HepG2 (cell line): Measurements from ENCODE around the gene TECPR1. TPM values are rescaled to one million over a fixed set of nuclear protein-coding genes. Genes with fewer than 3 reads are reported as not detected.

Experiments used
- ATAC-seq: fragments of 200-7000 bp; cut with Tn5 transposase; 3 replicates; pipeline ENCODE4 v1.9.1; 2020; ENCODE audit warnings: mild to moderate bottlenecking, moderate library complexity
- BruUV-seq: library from RNA; stranded (reverse); fragments of 400-500 nt; replicated peaks from 2 replicates; lab custom pipeline; 2021; lab: Mats Ljungman, UMichigan
- CTCF ChIA-PET: fragments of 300-600 bp; formaldehyde crosslinking; extraction: SDS; loops from one replicate; lab custom pipeline; 2021; ENCODE audit warnings: low total read pairs, inconsistent platforms, low intra/inter-chr PET ratio; lab: Yijun Ruan, JAX
- POLR2A ChIA-PET: fragments of 350-600 bp; sonication (Branson Sonifier 250); formaldehyde crosslinking; loops from one replicate; lab custom pipeline; 2020; ENCODE audit warnings: antibody characterized with exemption, inconsistent platforms; lab: Yijun Ruan, JAX
- DNase-seq: peaks from one replicate; pipeline ENCODE4 v3.0.0-alpha.2; 2015; ENCODE audit warnings: low spot score
- FAIRE-seq: peaks from 3 replicates; lab custom pipeline; 2011; peaks lifted over from hg19 to GRCh38; lab: Jason Lieb, UNC
- H2AFZ ChIP-seq: one replicate; pipeline ENCODE4 v1.6.1; 2011; ENCODE audit warnings: low read length, inconsistent platforms
- H3K27ac ChIP-seq: fragments of 300-600 bp; 3 replicates; pipeline ENCODE4 v1.8.0; 2011; ENCODE audit warnings: mixed run types, mild to moderate bottlenecking, mixed read lengths, low read length, inconsistent platforms; ENCODE audit not compliant: insufficient read depth; ENCODE audit errors: extremely low read length
- H3K27me3 ChIP-seq, 2 experiments: fragments of 200-600 bp in 1 of 2; 2 replicates in 1 of 2; 3 replicates in 1 of 2; pipeline versions ENCODE4 v1.6.0 to v1.8.0; 2011; ENCODE audit warnings: low read length in 2 of 2, mild to moderate bottlenecking in 2 of 2, moderate library complexity in 2 of 2, inconsistent platforms in 1 of 2; ENCODE audit not compliant: insufficient read depth in 2 of 2, control insufficient read depth in 1 of 2
- H3K36me3 ChIP-seq, 2 experiments: fragments of 200-600 bp in 1 of 2; replicated peaks in 1 of 2; 2 replicates in 1 of 2; 3 replicates in 1 of 2; pipeline versions ENCODE4 v1.5.1 to v1.8.0; 2011; ENCODE audit warnings: low read length in 2 of 2, inconsistent platforms in 1 of 2; ENCODE audit not compliant: insufficient read depth in 2 of 2, control insufficient read depth in 1 of 2
- H3K4me1 ChIP-seq: 2 replicates; pipeline ENCODE4 v1.5.1; 2012; ENCODE audit warnings: low read length, inconsistent platforms; ENCODE audit not compliant: insufficient read depth
- H3K4me2 ChIP-seq: 2 replicates; pipeline ENCODE4 v1.6.0; 2011; ENCODE audit warnings: low read depth, low read length, inconsistent platforms
- H3K4me3 ChIP-seq, 3 experiments: fragments of 200-600 bp in 1 of 3; sonication (generic), shearing (Covaris generic) in 1 of 3; replicated peaks in 1 of 3; 2 replicates each; pipeline ENCODE4 v1.5.1; 2011 to 2016; ENCODE audit warnings: low read length in 3 of 3, inconsistent platforms in 2 of 3, low read depth in 2 of 3, mild to moderate bottlenecking in 2 of 3, control low read depth in 1 of 3, mixed read lengths in 1 of 3; ENCODE audit not compliant: insufficient read depth in 1 of 3
- H3K79me2 ChIP-seq: one replicate; pipeline ENCODE4 v1.6.1; 2011; ENCODE audit warnings: low read length, inconsistent platforms; ENCODE audit not compliant: insufficient read depth
- H3K9ac ChIP-seq: 2 replicates; pipeline ENCODE4 v1.6.0; 2011; ENCODE audit warnings: mild to moderate bottlenecking, low read depth, low read length, inconsistent platforms; ENCODE audit not compliant: insufficient read depth
- H3K9me3 ChIP-seq: 2 replicates; pipeline ENCODE4 v1.5.1; 2012; ENCODE audit warnings: mild to moderate bottlenecking, low read length
- H4K20me1 ChIP-seq: 2 replicates; pipeline ENCODE4 v1.6.0; 2011; ENCODE audit warnings: inconsistent platforms, mild to moderate bottlenecking, low read length, moderate library complexity; ENCODE audit not compliant: insufficient read depth
- AGO2 ChIP-seq: fragments of 200-400 bp; formaldehyde crosslinking; optimal IDR thresholded peaks from 2 replicates; pipeline ENCODE3; 2017; ENCODE audit warnings: mild to moderate bottlenecking, low read depth, low read length, moderate library complexity
- KDM5B ChIP-seq: sonication (generic); formaldehyde crosslinking; IDR thresholded peaks from 2 replicates; pipeline ENCODE4 v1.4.0; 2020; ENCODE audit warnings: missing genetic modification reagents, mild to moderate bottlenecking, borderline replicate concordance
- NR2F1 ChIP-seq, 2 experiments: fragments of 450-650 bp in 1 of 2; formaldehyde crosslinking in 1 of 2; IDR thresholded peaks; 2 replicates each; pipeline versions ENCODE4 v1.5.0 to v1.6.1; 2016 to 2020; ENCODE audit warnings: mild to moderate bottlenecking in 1 of 2, missing compliant biosample characterization in 1 of 2, missing genetic modification reagents in 1 of 2, moderate library complexity in 1 of 2
- ZFY ChIP-seq: sonication (generic); formaldehyde crosslinking; IDR thresholded peaks from 2 replicates; pipeline ENCODE4 v1.4.0; 2020; ENCODE audit warnings: missing genetic modification reagents
- ZNF607 ChIP-seq: sonication (generic); formaldehyde crosslinking; IDR thresholded peaks from 2 replicates; pipeline ENCODE4 v1.5.1; 2020; ENCODE audit warnings: missing genetic modification reagents, mild to moderate bottlenecking, borderline replicate concordance
- ZNF878 ChIP-seq: sonication (generic); formaldehyde crosslinking; IDR thresholded peaks from 2 replicates; pipeline ENCODE4 v1.8.1; 2023; ENCODE audit warnings: mild to moderate bottlenecking, missing genetic modification reagents, moderate library complexity
- ZZZ3 ChIP-seq: sonication (generic); formaldehyde crosslinking; IDR thresholded peaks from 2 replicates; pipeline ENCODE4 v1.4.0; 2020; ENCODE audit warnings: missing genetic modification reagents, mild to moderate bottlenecking, borderline replicate concordance
- WGBS: methylation state at CpG from one replicate; pipeline ENCODE4 v1.1.6; 2017; ENCODE audit warnings: low lambda C conversion rate; 5-methylcytosine and 5-hydroxymethylcytosine counted together
- in situ Hi-C: cut with HindIII; loops from 2 replicates; pipeline ENCODE4 v1.10.0; 2017; ENCODE audit warnings: low pct_unique_long_range_greater_than_20kb; ENCODE audit not compliant: extremely low pct_ligation_motif_present
- intact Hi-C: fragments of 100-400 bp; cut with micrococcal nuclease; formaldehyde crosslinking; loops from one replicate; pipeline ENCODE4 v1.10.0; 2022; ENCODE audit not compliant: unreplicated experiment
- polyA plus RNA-seq, 8 experiments: library from polyadenylated mRNA; depleted of rRNA in 3 of 8; stranded (reverse) in 7 of 8; unstranded in 1 of 8; fragments of >200 nt; fragmentation: Illumina TruSeq in 4 of 8; extraction: Trizol in 4 of 8; gene quantifications; 2 replicates each; pipeline versions ENCODE4 v1.2.1 to v1.2.3, GENCODE V29; 2011 to 2016; ENCODE audit warnings: low read depth in 4 of 8, missing spikeins in 1 of 8, mixed read lengths in 1 of 8; ENCODE audit not compliant: insufficient read depth in 1 of 8
- total RNA-seq, 5 experiments: library from RNA; depleted of rRNA; stranded (reverse); fragments of >200 nt; fragmentation: Illumina TruSeq; extraction: Trizol; gene quantifications; 2 replicates each; pipeline ENCODE4 v1.2.3, GENCODE V29; 2016; ENCODE audit warnings: low read depth in 1 of 5
- TF ChIP-seq, protein P1 (sequence below): sonication (generic); formaldehyde crosslinking; IDR thresholded peaks from 2 replicates; pipeline ENCODE4 v1.9.0; 2022; ENCODE audit warnings: missing genetic modification reagents, mild to moderate bottlenecking, borderline replicate concordance
- TF ChIP-seq, protein P2 (sequence below): IDR thresholded peaks from 2 replicates; pipeline ENCODE4 v1.6.1; 2016; ENCODE audit warnings: missing genetic modification reagents, missing compliant biosample characterization
- TF ChIP-seq, protein P3 (sequence below): IDR thresholded peaks from 2 replicates; pipeline ENCODE4 v1.6.1; 2012; ENCODE audit warnings: low read depth, low read length, improper control_type of control experiment

The TECPR1 gene
- total and polyA plus RNA-seq, 2 of the 13 experiments (the other 11 are each of a cell fraction or from before 2014, with no cell fraction given): 2.3 to 6.3 TPM

DNA sequence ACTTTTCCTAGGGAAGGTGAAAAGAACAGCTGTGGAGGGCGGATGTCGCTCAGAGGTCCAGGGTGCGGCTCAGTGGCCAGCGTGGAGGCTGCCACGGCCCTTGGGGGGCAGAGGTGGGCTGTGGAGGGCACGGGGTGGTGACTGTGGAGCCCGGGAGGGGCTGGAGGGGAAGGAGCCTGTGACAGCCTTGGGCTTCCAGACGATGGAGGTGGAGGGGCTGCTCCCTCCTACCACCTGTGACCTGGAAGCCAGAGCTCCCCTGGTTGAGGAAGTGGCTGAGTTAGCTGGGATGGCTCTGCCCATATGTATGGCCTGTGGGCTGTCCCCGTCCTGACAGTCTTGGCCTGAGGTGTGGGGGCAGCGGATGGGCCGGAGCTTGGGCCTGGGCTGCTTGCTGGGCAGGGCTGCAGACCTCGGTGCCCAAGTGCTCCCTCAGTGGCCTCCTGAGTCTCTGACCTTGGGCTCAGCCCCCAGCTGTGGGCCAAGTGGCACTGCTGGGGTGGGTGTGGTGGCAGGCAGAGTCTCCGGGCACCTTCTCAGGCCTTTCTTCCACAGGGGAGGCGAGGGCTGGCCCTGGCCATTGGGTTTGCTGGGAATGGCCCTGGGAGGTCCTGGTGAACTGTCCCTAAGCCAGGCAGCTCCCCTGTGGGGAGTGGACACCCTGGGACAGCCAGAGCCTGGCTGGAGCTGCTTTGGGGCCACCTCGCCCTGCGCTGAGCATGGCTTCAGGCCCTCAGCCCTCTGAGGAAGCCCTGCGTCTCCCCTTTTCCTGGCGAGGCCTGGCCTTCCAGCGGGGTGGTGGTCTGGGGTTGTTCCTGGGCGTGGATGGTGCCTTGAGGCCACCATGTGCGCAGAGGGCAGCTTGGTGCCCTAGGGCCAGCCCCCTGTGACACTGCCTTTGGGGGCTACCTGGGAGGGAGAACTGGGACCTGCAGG is 33.4 kb upstream of the TECPR1 start:
- Histone ChIP-seq H3K9me3 (no peaks in the 10 kb centered on the region), H3K9ac (no peak overlapping the region), H3K4me2 (peak overlapping the region; percentile 92; the same call in 1 of the 2 replicates), H3K4me3 (peak overlapping the region in 1 of 3 experiments; percentile 85; a peak in 1 of 6 replicates), H3K36me3 (peaks cover 5 to 7% of the 10 kb centered on the region in 2 experiments; a peak in 3 of 5 replicates), H3K27me3 (no peaks in the 10 kb centered on the region; a peak in 1 of 5 replicates), H3K4me1 (peaks cover 78% of the 10 kb centered on the region), H3K27ac (peak overlapping the region; percentile 9), H2AFZ (no peak overlapping the region), H3K79me2 (peaks cover 49% of the 10 kb centered on the region), H4K20me1 (peaks cover 37% of the 10 kb centered on the region; the same call in 1 of the 2 replicates)
- 93% methylated on average over 12 of the region's 21 CpGs for WGBS
- intact Hi-C loops: no loop called here
- BruUV-seq: no TSS peak
- ATAC-seq (no peak), DNase-seq (no peak), FAIRE-seq (no peak)
- in situ Hi-C loops: no loop called here
- TF ChIP-seq, protein P1, sequence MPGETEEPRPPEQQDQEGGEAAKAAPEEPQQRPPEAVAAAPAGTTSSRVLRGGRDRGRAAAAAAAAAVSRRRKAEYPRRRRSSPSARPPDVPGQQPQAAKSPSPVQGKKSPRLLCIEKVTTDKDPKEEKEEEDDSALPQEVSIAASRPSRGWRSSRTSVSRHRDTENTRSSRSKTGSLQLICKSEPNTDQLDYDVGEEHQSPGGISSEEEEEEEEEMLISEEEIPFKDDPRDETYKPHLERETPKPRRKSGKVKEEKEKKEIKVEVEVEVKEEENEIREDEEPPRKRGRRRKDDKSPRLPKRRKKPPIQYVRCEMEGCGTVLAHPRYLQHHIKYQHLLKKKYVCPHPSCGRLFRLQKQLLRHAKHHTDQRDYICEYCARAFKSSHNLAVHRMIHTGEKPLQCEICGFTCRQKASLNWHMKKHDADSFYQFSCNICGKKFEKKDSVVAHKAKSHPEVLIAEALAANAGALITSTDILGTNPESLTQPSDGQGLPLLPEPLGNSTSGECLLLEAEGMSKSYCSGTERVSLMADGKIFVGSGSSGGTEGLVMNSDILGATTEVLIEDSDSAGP (CRISPR knock-in tag): 0 out of 2 replicates have a peak, but pooled peaks have one; percentile 32
- TF ChIP-seq KDM5B (CRISPR knock-in tag) (no peak), NR2F1 (CRISPR knock-in tag; IDR thresholded peaks at IDR 0.05) (no peak), ZZZ3 (no peak), AGO2 (peak; percentile 42), ZNF878 (no peak), ZFY (CRISPR knock-in tag) (0 out of 2 replicates have a peak, but pooled peaks have one; percentile 16), ZNF607 (CRISPR knock-in tag) (no peak)
- TF ChIP-seq, protein P2, sequence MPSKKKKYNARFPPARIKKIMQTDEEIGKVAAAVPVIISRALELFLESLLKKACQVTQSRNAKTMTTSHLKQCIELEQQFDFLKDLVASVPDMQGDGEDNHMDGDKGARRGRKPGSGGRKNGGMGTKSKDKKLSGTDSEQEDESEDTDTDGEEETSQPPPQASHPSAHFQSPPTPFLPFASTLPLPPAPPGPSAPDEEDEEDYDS (CRISPR knock-in tag): no peak
- TF ChIP-seq, protein P3, sequence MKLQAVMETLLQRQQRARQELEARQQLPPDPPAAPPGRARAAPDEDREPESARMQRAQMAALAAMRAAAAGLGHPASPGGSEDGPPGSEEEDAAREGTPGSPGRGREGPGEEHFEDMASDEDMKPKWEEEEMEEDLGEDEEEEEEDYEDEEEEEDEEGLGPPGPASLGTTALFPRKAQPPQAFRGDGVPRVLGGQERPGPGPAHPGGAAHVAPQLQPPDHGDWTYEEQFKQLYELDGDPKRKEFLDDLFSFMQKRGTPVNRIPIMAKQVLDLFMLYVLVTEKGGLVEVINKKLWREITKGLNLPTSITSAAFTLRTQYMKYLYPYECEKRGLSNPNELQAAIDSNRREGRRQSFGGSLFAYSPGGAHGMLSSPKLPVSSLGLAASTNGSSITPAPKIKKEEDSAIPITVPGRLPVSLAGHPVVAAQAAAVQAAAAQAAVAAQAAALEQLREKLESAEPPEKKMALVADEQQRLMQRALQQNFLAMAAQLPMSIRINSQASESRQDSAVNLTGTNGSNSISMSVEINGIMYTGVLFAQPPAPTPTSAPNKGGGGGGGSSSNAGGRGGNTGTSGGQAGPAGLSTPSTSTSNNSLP: no peak
- CTCF ChIA-PET: no interaction called here
- POLR2A ChIA-PET: interaction anchor here (0.9 kb wide), 1 partner anchor 72 kb away, joined by 3 read pairs; no protein-coding TSS in a partner anchor
